ENCODE measurements around the gene SLC50A1. TPM values are rescaled to one million over a fixed set of nuclear protein-coding genes. Genes with fewer than 3 reads are reported as not detected.

Gene SLC50A1
- total and polyA plus RNA-seq, 7 donors: 6.7 to 16.2 (median 8.1) TPM

DNA sequence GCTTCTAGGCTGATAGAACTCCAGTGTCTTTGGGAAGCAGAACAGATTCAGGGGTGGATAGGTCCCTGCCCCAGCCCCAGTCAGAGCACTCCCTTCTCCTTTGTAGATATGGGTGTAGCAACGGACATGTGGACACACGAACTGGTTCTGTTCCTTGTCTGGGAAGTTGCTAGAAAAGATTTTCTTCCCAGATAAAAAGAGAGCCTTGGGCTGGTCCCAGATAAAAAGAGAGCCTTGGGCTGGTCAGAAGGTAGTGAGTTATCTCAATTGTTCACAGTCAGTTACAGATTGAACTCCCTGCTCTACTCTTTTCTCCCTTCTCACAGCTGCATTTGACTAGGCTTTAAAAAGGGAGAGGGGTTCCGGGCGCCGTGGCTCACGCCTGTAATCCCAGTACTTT is 15.4 kb upstream of the SLC50A1 start:
- H3K36me3 ChIP-seq (ENCODE audit: insufficient read depth in 1 of 2, low read depth in 1 of 2): no peaks in the 10 kb centered on the region

DNA sequence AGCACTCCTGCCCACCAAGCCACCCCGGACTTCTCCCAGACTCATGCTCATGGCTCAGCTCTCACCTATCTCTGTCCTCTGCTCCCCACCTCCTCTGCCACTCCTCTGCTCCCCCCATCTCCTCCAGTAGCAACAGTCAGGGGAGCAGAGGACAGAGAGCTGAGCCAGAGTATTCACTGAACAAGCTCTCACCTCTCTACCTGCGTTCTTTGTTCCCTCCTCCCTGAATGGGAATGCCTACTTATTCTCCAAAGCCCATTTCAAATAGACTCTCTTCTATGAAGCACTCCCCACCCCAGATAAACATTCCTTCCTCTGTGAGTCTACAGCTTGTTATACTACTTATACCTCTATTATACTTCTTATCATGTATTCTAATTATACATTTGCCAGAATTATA is 14.4 kb upstream of the SLC50A1 start:
- DNase-seq: no peak

More for the DNA sequence above, 15.4 kb upstream of the SLC50A1 start:
- TF ChIP-seq CTCF (IDR thresholded peaks at IDR 0.05): no peak
- H3K9me3 ChIP-seq: no peaks in the 10 kb centered on the region
- H3K4me1 ChIP-seq: no peaks in the 10 kb centered on the region
- H3K27ac ChIP-seq: no peak overlapping the region
- H3K4me3 ChIP-seq: no peak overlapping the region
- no peaks in the 10 kb centered on the region for H3K27me3 ChIP-seq (ENCODE audit: insufficient read depth in 3 of 3, low read length in 2 of 3)
- no peak for ATAC-seq
- intact Hi-C loops (cut with DNase I): no loop called here
- DNase-seq: no peak
- WGBS, 3 donors: 47 to 58% (median 55%) methylated on average over 6 of the region's 6 CpGs

DNA sequence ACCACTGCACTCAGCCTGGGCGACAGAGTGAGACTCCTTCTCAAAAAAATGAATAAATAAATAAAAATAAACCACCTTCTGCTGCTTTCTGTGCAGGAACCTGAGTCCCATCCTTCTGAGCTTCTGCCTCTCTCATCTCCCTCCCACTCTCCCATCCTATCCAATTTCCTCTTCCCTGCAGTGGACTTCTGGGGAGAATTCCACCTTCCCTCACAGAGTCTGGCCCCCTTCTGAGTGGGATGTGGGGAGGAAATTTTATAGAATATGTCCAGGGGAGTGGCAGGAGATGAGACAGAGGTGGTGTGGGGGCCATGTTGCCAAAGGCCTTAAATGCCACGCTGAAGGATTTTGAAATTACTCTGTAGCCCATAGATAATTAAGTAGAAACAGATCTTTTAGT is 13.3 kb upstream of the SLC50A1 start:
- Histone ChIP-seq H3K4me1 (peaks cover 12% of the 10 kb centered on the region), H3K36me3 (ENCODE audit: insufficient read depth in 1 of 2, low read depth in 1 of 2) (no peaks in the 10 kb centered on the region), H3K9me3 (no peaks in the 10 kb centered on the region), H3K27ac (no peak overlapping the region), H3K27me3 (ENCODE audit: insufficient read depth in 3 of 3, low read length in 2 of 3) (peaks cover 0 to 14% (median 0%) of the 10 kb centered on the region in 3 donors), H3K4me3 (no peak overlapping the region)
- WGBS, 3 donors: 75 to 83% (median 78%) methylated on average over 2 of the region's 2 CpGs
- ATAC-seq (no peak), DNase-seq (no peak)
- intact Hi-C loops (cut with DNase I): no loop called here
- no peak for TF ChIP-seq CTCF (IDR thresholded peaks at IDR 0.05)

More for the DNA sequence above, 14.4 kb upstream of the SLC50A1 start:
- Histone ChIP-seq H3K27ac (no peak overlapping the region), H3K4me3 (no peak overlapping the region), H3K27me3 (ENCODE audit: insufficient read depth in 3 of 3, low read length in 2 of 3) (peaks cover 0 to 3% (median 0%) of the 10 kb centered on the region in 3 donors), H3K36me3 (ENCODE audit: insufficient read depth in 1 of 2, low read depth in 1 of 2) (no peaks in the 10 kb centered on the region), H3K4me1 (peaks cover 4% of the 10 kb centered on the region), H3K9me3 (no peaks in the 10 kb centered on the region)
- TF ChIP-seq CTCF (IDR thresholded peaks at IDR 0.05): no peak
- intact Hi-C loops (cut with DNase I): no loop called here
- 82 to 95% (median 83%) methylated on average over 2 of the region's 2 CpGs for WGBS, 3 donors
- no peak for ATAC-seq

DNA sequence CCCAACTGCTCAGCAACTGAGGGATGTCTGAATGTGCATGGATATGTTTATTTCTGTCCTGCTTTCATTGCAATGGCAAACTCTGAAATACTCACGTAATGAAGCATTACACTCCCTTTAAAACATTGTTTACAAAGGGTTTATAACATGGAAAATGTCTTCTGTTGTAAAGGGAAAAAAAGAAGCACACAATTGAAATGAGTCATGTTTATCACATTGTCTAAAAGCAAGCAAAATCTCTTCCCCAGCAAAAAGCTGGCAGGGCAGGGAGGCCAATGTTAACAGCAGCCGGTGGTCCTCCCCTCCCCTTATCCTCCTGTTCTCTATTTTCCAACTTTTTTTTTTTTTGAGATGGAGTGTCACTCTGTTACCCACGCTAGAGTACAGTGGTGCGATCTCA is 11.9 kb upstream of the SLC50A1 start:
- no peak for TF ChIP-seq CTCF (IDR thresholded peaks at IDR 0.05)
- Histone ChIP-seq H3K4me1 (peaks cover 18% of the 10 kb centered on the region), H3K4me3 (no peak overlapping the region), H3K9me3 (no peaks in the 10 kb centered on the region), H3K27ac (no peak overlapping the region), H3K27me3 (ENCODE audit: insufficient read depth in 3 of 3, low read length in 2 of 3) (peaks cover 0 to 28% (median 0%) of the 10 kb centered on the region in 3 donors), H3K36me3 (ENCODE audit: insufficient read depth in 1 of 2, low read depth in 1 of 2) (no peaks in the 10 kb centered on the region)
- no peak for ATAC-seq
- no peak for DNase-seq
- 64 to 77% (median 73%) methylated on average over 4 of the region's 4 CpGs for WGBS, 3 donors
- intact Hi-C loops (cut with DNase I): no loop called here
